H1 (cell line): ENCODE data around the gene ALDH1A3. TPM values are rescaled to one million over a fixed set of nuclear protein-coding genes. Genes with fewer than 3 reads are reported as not detected.

ENCODE experiments used
- RBBP5 ChIP-seq: IDR thresholded peaks from 2 replicates; pipeline ENCODE4 v1.7.1; 2012; ENCODE audit warnings: low read depth, mild to moderate bottlenecking, inconsistent platforms, low read length, moderate library complexity, borderline replicate concordance
- TAF1 ChIP-seq: IDR thresholded peaks from 2 replicates; pipeline ENCODE4 v1.6.1; 2011; ENCODE audit warnings: mild to moderate bottlenecking, low read depth, low read length
- polyA plus RNA-seq, 7 experiments: library from polyadenylated mRNA; depleted of rRNA in 3 of 7; stranded (reverse) in 5 of 7; unstranded in 2 of 7; fragments of >200 nt in 5 of 7; fragments of 200-250 nt in 2 of 7; gene quantifications; 1 replicate in 5 of 7; 2 replicates in 1 of 7; 4 replicates in 1 of 7; pipeline versions ENCODE4 v1.2.1 to v1.2.3, GENCODE V29; 2011 to 2013; ENCODE audit warnings: missing spikeins in 2 of 7, mixed read lengths in 2 of 7
- total RNA-seq: library from RNA; stranded (reverse); fragmentation: NEBNext Ultra II Directional; extraction: Animal tissue kit (Norgen Biotek cat#: 25700); gene quantifications from 2 replicates; pipeline ENCODE4 v1.2.1, GENCODE V29; 2021
- TF ChIP-seq, protein P1 (sequence below), 3 experiments: IDR thresholded peaks; 1 replicate in 2 of 3; 2 replicates in 1 of 3; pipeline versions ENCODE4 v1.5.1 to v1.6.1; 2011; ENCODE audit warnings: low read length in 3 of 3, mild to moderate bottlenecking in 3 of 3, inconsistent platforms in 2 of 3, low read depth in 1 of 3, moderate library complexity in 1 of 3; ENCODE audit not compliant: insufficient read depth in 1 of 3; ENCODE audit errors: control extremely low read depth in 1 of 3

Gene ALDH1A3
- total and polyA plus RNA-seq, 2 of the 8 experiments (the other 6 are each of a cell fraction or from before 2014, with no cell fraction given): 2.2 to 5.5 TPM

DNA sequence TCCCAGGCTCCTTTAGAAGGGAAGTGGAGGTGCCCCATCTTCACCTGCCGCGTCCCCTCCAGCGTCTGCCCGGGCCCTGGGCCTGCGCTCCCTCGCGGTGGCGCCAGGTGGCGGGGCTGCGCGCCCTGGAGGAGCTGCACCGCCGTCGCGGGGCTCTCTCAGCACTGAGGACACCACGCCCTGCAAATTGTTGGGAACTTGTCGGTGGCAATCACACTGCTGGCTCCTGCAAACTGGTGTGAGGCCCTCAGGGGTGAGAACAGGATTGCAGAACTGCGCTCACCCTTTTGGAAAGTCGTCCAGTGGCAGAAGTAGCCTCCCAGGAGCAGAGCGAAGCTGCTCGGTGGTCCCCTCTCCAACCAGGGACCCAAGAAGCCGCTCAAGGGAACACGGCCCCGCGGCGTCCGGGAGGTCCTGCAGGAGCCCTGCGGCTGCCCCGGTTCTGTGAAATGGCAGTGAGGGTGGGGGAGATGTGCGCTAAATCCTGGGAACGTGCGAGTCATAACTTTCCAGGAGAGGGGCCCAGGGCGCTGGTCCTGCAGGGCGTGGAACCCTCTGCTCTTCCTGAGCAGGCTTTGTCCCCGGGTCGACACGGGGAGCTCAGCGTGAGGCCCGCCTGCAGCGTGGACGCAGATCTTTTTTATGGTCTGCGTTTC lies 38.5 kb downstream of the ALDH1A3 start (continued):
- TF ChIP-seq, protein P1, sequence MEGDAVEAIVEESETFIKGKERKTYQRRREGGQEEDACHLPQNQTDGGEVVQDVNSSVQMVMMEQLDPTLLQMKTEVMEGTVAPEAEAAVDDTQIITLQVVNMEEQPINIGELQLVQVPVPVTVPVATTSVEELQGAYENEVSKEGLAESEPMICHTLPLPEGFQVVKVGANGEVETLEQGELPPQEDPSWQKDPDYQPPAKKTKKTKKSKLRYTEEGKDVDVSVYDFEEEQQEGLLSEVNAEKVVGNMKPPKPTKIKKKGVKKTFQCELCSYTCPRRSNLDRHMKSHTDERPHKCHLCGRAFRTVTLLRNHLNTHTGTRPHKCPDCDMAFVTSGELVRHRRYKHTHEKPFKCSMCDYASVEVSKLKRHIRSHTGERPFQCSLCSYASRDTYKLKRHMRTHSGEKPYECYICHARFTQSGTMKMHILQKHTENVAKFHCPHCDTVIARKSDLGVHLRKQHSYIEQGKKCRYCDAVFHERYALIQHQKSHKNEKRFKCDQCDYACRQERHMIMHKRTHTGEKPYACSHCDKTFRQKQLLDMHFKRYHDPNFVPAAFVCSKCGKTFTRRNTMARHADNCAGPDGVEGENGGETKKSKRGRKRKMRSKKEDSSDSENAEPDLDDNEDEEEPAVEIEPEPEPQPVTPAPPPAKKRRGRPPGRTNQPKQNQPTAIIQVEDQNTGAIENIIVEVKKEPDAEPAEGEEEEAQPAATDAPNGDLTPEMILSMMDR (IDR thresholded peaks at IDR 0.05; ENCODE audit: control extremely low read depth in 1 of 3, insufficient read depth in 1 of 3, low read depth in 1 of 3, low read length in 3 of 3): peak; percentile 88 to 97 (median 93)
- peak; percentile 44; the same call in 1 of the 2 replicates for TF ChIP-seq RBBP5
- TF ChIP-seq TAF1: 0 out of 2 replicates have a peak, but pooled peaks have one; percentile 14
- TF ChIP-seq, all 59 proteins: peak for 13
